Stimulated activated CD4-positive, alpha-beta T cell treated with anti-CD3 and anti-CD28 coated beads, Interleukin-12 subunit alpha, Interleukin-12 subunit beta, amount 100 ng/mL, for 48 hours (primary cell): ENCODE measurements around the gene DOK7.
"Not testable (repeated sequence)": the region's sequence is repeated elsewhere in the genome, so short reads cannot be mapped to it uniquely, and the experiment has no call there.

Source experiments
- DNase-seq, 3 donors: peaks; one replicate each; pipeline ENCODE4 v3.0.0-alpha.2; 2020; ENCODE audit warnings: low read depth in 2 of 3, low spot score in 1 of 3

The DOK7 gene

DNA sequence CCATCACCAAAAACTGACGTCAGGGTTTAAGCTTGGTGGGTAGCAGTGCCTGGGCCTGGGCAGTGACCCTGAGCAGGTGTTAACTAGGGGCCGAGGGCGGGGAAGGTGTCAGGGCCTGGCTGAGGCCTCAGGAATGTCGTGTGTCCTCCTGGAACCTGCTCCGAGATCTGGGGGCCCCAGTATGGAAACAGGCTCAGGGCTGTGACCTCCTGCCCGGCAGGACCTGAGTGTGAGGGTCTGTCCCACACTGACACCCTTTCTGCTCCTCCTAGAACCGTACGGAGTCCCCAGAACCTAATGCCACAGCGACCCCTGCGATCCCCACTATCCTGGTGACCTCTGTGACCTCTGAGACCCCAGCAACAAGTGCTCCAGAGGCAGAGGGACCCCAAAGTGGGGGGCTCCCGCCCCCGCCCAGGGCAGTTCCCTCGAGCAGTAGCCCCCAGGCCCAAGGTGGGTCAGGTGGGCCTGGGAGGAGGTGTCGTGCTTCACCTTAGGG, 20.6 kb upstream of the DOK7 start:
- no peak for DNase-seq

DNA sequence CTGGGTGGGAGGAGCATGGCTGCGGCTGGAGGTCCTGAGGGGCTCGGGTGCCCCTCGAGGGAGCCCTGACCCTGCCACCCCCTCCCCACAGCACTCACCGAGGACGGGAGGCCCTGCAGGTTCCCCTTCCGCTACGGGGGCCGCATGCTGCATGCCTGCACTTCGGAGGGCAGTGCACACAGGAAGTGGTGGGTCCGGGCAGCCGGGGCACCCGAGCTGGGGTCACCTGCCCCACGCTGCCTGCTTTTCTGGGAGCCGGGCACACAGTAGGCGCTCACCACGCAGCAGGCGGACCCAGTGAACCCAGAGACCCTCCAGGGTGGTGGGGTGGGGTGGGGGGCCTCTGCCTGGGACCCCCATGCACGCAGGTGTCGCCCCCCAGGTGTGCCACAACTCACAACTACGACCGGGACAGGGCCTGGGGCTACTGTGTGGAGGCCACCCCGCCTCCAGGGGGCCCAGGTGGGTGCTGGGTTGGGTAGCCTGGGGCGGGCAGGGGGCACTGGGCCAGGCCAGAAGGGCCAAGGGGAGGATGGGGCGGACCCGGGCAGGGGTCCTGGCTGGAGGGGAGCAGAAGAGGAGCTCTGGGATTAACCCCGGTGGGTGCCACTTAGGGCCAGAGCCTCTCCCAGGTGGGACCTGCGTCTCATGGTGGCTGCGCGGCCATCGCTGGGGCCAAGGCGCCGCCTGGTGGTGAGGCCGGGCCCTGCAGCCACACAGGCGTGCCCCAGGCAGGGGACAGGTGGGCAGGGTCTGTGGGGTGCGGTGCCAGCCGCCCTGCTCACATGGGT, 20.0 kb upstream of the DOK7 start:
- DNase-seq: peak; percentile 33 to 62 (median 58)

DNA sequence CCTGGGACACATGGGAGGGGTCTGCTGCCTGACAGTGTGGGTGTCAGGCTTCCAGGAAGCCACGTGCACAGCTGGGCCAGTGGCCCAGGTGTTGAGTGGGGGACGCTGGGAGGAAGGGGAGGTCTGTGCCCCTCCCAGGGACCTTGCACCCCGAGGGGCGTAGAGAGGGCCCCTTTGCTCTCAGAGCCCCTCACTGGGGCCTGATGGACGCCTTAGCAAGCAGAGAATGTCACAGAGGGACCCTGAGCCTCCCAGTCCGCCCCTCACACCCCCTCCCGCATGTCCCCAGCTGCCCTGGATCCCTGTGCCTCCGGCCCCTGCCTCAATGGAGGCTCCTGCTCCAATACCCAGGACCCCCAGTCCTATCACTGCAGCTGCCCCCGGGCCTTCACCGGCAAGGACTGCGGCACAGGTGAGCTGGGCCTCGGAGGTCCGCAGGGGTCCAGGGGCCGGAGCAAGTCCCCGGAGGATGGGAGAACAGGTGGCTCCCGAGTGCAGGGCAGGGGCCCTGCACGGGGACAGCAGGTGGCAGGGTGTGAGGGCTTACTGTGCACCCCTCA, 19.3 kb upstream of the DOK7 start:
- no peak for DNase-seq

DNA sequence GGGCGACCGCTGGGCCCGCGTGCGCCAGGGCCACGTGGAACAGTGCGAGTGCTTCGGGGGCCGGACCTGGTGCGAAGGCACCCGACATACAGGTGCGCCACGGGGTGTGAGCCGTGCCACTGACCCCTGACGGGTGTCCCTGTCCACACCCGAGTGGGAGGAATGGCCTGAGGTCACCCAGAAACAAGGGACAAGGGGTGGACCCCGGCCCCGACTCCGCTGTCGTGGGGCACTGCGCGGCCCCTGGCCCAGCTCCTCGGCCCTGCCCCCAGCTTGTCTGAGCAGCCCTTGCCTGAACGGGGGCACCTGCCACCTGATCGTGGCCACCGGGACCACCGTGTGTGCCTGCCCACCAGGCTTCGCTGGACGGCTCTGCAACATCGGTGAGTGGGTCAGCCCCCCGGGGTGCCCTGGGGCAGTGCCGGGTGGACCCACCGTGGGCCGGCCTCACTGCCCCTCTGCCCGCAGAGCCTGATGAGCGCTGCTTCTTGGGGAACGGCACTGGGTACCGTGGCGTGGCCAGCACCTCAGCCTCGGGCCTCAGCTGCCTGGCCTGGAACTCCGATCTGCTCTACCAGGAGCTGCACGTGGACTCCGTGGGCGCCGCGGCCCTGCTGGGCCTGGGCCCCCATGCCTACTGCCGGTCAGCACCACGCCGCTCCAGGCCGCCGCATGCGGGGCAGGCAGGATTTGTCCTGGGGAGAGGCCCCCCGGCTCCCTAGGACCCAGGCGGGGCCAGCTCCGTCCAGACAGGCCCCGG, 18.6 kb upstream of the DOK7 start:
- DNase-seq: no peak

DNA sequence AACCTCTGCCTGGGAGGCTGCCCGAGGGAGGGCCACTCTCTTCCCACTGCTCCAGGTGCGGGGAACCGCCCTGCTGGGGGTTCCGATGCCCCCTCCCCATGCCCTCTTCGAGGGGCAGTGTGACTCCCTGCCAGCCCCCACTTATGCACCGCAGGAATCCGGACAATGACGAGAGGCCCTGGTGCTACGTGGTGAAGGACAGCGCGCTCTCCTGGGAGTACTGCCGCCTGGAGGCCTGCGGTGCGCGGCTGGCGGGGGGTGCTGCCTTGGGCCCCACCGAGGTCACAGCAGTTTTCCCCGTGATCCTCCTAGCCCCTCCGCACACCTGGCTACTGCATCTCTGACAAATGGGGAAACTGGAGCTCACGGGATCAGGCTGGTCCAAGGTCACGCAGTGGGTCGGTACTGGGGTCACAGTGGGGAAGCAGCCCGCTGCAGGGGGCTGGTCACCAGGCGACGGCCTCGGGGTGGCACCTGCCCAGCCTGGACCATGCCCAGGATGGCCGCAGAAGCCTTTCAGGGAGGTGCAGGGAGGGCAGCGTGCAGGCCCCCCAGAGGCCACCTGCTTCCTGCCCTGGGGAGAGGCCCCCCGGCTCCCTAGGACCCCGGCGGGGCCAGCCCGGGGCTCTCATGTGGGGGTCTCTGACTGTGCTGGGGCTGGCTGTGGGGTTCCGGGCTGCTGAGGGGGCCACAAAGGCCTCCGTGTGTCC, 17.8 kb upstream of the DOK7 start:
- no peak for DNase-seq

DNA sequence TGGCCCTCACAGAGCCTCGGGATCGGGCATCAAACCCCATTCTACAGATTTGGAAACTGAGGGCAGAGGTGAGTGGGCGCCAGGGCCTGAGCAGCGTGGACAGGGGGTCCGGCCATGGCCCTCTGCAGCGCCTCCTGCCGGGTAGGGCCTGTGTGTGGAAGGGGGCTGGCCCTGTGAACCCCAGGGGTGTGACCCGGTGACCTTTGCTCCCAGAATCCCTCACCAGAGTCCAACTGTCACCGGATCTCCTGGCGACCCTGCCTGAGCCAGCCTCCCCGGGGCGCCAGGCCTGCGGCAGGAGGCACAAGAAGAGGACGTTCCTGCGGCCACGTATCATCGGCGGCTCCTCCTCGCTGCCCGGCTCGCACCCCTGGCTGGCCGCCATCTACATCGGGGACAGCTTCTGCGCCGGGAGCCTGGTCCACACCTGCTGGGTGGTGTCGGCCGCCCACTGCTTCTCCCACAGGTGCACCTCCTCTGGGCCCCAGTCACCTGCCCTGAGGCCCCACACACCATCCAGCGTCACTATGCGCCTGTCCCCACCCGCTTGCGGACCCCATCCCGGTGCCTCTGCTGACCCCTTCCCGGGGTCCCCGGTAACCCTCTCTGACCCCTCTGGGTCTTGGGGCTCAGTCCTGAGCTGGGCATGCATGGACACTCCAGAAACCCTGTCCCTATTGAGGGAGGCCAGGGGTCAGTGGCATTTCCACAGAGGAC, 17.1 kb upstream of the DOK7 start:
- no peak for DNase-seq

DNA sequence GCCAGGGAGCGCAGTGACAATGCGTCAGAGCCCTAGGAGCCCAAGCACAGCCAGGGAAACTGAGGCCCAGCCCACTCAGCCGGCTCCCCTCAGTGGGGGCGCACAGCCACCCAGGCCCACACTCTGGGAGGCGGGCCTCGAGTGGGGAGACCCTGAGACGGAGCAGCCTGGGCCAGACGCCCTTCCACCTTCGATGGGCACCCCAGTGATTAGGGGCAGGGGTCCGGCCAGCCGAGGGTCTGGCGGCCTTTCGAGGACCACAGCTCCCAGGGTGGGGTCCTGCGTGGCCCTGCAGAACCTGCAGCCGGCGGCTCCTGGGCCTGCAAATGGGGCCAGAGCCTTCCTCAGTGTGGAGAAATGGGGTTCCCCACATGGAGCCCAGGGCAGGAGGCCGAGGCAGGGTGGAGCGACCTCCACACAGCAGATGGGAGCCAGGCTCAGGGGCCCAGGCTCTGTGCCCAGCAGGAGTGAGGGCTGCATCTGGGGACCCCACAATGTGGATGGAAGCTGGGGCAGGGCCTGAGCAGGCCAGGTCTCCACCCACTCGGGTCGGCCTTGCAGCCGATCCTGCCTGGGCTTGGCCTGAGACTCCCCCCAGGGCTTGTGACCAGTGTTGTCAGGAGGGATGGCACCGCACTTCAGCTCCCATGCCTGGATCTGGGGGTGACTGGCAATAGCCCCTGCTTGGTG, 16.3 kb upstream of the DOK7 start:
- DNase-seq: no peak

DNA sequence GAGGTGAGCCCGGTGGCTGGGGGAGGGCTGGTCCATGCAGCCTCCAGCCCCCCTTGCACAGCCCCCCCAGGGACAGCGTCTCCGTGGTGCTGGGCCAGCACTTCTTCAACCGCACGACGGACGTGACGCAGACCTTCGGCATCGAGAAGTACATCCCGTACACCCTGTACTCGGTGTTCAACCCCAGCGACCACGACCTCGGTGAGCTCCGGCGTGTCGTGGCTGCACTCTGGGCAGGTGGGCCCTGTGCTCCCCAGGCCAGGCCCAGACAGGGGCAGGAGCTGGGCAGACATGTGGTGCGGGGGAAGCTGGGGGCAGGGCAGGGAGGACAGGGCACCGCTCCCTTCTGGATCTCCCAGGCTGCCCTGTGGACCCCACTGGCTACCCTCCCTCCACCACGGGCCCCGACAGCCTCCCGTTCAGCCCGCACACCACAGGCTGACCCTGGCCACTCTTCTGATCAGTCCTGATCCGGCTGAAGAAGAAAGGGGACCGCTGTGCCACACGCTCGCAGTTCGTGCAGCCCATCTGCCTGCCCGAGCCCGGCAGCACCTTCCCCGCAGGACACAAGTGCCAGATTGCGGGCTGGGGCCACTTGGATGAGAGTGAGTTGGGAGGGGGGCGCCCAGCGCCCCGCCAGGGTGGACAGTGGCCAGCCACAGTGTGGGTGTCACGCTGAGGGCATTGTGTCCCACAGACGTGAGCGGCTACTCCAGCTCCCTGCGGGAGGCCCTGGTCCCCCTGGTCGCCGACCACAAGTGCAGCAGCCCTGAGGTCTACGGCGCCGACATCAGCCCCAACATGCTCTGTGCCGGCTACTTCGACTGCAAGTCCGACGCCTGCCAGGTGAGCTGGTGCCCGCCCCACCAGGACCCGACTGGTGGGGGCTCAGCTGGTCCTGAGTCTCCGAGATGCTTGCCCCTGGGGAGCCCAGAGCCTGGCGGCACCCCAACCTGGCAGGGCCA, 15.4 kb upstream of the DOK7 start:
- no peak for DNase-seq

DNA sequence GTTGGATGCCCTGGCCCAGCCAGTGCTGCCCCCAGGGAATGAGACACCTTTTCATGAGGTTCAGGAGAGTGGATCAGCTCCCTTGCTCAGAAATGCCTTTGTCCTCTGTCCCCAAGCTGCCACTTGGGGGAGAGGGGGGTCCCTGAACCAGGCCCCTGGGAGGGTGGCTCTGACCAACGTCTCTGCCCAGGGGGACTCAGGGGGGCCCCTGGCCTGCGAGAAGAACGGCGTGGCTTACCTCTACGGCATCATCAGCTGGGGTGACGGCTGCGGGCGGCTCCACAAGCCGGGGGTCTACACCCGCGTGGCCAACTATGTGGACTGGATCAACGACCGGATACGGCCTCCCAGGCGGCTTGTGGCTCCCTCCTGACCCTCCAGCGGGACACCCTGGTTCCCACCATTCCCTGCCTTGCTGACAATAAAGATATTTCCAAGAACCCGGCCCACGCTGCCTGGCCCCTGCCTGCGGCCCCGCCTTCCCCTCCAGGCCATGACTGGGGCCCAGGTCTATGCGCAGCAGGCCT, 14.0 kb upstream of the DOK7 start:
- DNase-seq: no peak

DNA sequence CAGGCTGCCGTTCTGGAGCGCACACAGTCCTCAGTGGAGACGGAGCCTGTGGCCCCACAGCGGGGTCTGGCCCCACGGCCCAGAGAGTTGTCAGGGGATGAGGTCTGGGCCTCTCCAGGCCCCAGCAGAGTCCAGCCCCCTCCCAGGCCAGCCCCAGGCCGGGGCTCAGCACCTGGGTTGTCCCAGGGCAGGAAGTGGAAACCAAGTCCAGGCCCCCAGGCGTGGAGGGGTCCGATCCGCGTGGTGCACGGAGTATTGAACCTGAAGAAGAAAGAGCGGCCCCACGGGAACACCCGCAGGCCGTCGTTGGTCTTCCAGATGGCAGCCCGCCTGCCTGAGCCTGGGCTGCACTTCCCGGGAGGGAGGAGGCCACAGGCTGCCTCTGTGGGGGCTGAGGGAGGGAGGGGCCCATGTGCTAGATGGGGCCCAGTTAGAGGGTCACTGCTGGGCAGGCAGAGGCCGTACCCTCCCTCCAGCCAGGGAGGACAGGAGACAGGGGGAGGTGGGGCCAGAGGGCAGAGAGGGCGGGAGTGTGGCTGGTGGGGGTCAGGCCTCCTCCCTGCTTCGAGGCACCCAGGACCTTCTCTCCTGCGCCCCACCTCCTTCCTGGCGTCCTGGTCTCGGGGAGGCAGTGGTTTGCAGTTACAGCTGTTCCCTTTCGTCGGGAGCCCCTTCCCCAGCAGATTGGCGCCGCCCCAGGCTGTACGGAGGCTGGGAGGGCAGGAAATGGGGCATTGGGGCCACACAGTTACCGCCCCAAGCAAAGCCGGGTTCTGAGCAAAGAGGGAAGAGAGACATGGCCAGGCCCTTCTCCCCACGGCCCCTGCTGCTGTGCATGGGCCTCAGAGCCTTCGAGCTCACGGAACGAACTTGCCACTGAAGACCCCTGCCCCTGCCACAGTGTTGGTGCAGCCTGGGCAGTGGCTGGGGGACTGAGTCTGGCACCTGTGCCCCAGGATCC, 13.3 kb upstream of the DOK7 start:
- DNase-seq: no peak

DNA sequence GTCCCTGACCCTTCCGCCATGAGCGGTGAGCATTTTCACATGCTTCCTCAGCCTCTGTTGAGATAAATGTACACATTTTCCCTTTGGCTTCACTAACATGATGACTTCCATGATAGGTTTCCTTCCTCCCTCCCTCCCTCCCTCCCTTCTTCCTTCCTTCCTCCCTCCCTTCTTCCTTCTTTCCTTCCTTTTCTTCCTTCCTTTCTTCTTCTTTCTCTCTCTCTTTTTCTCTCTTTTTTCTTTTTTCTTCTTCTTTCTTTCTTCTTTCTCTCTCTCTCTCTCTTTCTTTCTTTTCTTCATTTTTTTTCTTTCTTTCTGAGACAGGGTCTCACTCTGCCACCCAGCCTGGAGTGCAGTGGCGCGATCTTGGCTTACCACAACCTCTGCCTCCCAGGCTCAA, 12.5 kb upstream of the DOK7 start:
- no peak for DNase-seq

DNA sequence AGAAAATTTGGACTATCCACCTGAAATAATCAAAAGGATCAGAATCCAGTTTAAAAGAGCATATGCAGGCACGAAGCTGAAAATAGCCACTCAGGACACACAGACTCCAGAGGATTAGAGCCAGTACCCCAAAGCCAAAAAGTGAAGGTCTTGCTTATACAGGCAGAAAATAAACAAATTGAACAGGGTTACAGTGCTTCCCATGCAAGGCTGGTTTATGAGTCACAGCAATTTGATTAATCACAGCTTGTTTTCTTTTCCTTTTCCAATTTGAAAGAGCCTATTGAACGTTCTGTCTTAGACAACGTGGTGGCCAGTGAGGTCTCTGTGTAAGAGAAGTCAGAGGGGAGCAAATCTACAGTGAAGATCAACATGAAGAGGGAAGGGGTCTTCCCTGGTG, 11.2 kb upstream of the DOK7 start:
- DNase-seq: no peak

DNA sequence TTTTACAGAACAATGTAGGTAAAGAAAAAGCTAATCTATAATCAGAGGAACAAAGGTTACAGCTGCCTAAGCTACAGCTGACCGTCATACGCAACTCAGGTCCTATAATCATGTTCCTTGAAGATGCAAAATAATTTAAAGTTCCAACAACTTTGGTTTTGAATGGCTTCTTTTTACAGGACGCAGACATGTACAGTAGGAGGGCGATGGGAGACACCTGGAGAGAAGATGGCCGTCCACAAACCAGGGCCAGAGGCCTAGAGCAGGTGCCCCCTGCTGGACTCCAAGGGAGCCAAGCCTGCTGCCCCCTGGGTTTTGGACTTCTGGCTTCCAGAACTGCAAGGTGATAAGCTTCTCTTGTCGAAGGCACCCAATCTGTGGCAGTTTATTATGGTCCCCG, 10.7 kb upstream of the DOK7 start:
- DNase-seq: no peak

DNA sequence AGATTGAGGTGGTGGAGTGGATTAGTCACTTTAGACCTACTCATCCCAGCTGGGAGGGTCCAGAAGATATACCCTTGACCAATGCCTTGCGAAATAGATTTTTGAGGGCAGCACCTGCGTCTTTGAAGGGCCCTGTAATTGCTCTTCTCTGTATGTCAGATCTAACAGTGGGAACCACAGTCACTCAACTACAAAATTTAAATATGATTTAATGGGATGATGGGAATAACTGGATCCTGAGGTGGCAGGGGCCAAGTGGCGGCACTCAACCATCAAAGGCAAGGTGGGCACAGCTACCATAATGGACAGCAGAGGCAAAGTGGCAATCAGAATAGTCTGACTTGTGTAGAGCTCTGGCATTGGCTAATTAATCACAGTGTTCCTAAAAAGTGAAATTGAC, 7.5 kb upstream of the DOK7 start:
- DNase-seq: not testable (repeated sequence)

DNA sequence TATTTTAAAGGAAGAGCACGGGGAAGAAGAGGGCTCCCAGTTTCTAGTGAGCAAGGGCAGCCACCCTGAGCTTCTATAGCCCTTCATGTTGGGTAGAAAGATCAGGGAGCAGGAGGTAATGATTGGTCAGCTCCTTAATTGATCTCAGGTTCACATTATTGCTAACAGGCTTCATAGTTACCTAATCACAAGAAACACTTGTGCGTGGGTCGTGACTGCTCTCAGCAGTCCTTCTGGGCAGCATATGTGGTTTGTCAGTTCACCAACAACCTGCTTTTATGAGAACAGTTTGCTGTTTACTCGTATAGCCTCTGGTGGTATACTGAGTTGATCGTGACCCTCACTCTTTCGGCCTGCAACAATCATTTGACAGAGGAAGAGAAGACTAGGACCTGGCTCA, 4.7 kb upstream of the DOK7 start:
- DNase-seq: no peak

DNA sequence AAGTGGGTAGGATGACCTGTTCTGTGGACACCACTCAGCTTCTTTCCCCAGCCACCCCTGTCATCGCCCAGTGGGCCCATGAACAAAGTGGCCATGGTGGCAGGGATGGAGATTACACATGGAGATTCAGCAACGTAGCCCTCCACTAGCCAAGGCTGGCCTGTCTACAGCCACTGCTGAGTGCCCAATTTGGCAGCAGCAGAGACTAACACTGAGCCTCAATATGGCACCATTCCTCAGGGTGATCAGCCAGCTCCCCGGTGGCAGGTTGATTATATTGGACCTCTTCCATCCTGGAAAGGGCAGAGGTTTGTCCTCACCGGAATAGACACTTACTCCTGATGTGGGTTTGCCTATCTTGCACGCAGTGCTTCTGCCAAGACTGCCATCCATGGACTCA, 4.0 kb upstream of the DOK7 start:
- DNase-seq: not testable (repeated sequence)

DNA sequence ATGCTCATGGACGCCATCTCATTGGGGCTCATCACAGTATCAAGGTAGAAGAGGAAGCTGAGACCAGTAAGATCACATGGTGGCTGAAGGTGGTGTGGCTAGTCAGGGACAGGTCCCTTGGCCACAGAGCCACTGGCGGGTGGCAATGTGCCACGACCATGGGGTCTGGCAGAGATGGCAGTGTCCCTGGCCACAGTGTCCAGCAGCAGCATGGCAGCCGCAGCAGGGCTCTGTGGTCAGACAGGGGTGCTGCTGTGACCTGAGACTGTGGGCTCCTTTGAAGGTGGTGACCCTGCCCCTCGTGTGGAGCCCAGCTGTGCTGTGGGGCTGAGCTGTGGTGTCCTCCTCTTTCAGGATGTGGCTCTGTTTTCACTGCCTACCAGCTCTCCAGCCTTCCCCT, 2.2 kb upstream of the DOK7 start:
- DNase-seq: no peak
